Upper lobe of left lung (tissue), 6 donors: ENCODE measurements around the gene PP2D1. TPM values are rescaled to one million over a fixed set of nuclear protein-coding genes. Genes with fewer than 3 reads are reported as not detected.
A peak's percentile ranks its signal among the peaks of the same experiment; 100 is the strongest.

Experiments
- ATAC-seq, 2 donors: fragments of 200-7000 bp; cut with Tn5 transposase; one replicate each; pipeline ENCODE4 v1.9.1; 2022; ENCODE audit warnings: mild to moderate bottlenecking in 2 of 2, moderate library complexity in 2 of 2; ENCODE audit not compliant: low FRiP score in 2 of 2
- DNase-seq, 2 donors: peaks; one replicate each; pipeline ENCODE4 v3.0.0-alpha.2; 2019 to 2020
- H3K27ac ChIP-seq, 4 donors: fragments of 200-600 bp; sonication (generic); one replicate each; pipeline ENCODE4 v1.5.1; 2016 to 2019
- H3K27me3 ChIP-seq, 4 donors: fragments of 200-600 bp; sonication (generic); one replicate each; pipeline ENCODE4 v1.5.1; 2017 to 2019
- H3K36me3 ChIP-seq, 4 donors: fragments of 200-600 bp; sonication (generic); one replicate each; pipeline ENCODE4 v1.5.1; 2016 to 2019
- H3K4me1 ChIP-seq, 4 donors: fragments of 200-600 bp; sonication (generic); one replicate each; pipeline ENCODE4 v1.5.1; 2018 to 2019
- H3K4me3 ChIP-seq, 4 donors: fragments of 200-600 bp; sonication (generic); one replicate each; pipeline ENCODE4 v1.5.1; 2017 to 2019; ENCODE audit warnings: mild to moderate bottlenecking in 2 of 4, moderate library complexity in 1 of 4
- H3K9me3 ChIP-seq, 4 donors: fragments of 200-600 bp; sonication (generic); one replicate each; pipeline ENCODE4 v1.5.1; 2018 to 2019
- EP300 ChIP-seq, 4 donors: sonication (generic); formaldehyde crosslinking; IDR thresholded peaks; one replicate each; pipeline ENCODE4 v1.5.1; 2017; ENCODE audit warnings: antibody characterized with exemption in 4 of 4, control low read depth in 2 of 4
- POLR2A ChIP-seq, 4 donors: fragments of 450-650 bp; IDR thresholded peaks; one replicate each; pipeline ENCODE4 v1.5.1; 2016 to 2017; ENCODE audit warnings: antibody characterized with exemption in 4 of 4, mild to moderate bottlenecking in 2 of 4
- POLR2AphosphoS5 ChIP-seq, 2 donors: sonication (generic); formaldehyde crosslinking; IDR thresholded peaks; one replicate each; pipeline ENCODE4 v1.5.1; 2017; ENCODE audit warnings: antibody characterized with exemption in 2 of 2
- WGBS, 2 donors: methylation state at CpG; one replicate each; pipeline ENCODE4 v1.1.5; 2017 to 2018; 5-methylcytosine and 5-hydroxymethylcytosine counted together
- total RNA-seq, 6 donors: library from RNA; depleted of rRNA in 4 of 6; stranded (reverse); fragments of >200 nt in 4 of 6; gene quantifications; one replicate each; pipeline versions ENCODE4 v1.1.0 to v1.2.1, GENCODE V29; 2016 to 2021
- TF ChIP-seq, protein P1 (sequence below), 6 experiments: fragments of 450-650 bp in 4 of 6; fragments of 200-600 bp in 2 of 6; sonication (generic) in 2 of 6; IDR thresholded peaks; one replicate each; pipeline ENCODE4 v1.5.1; 2016 to 2019; ENCODE audit warnings: antibody characterized with exemption in 6 of 6
- donor health status: DM: no; HTN: no; CAD: no; lungs with moderate emphysema.
- donor health status: DM: no; HTN: yes; CAD: no; lungs with severe emphysema.

The PP2D1 gene
- total RNA-seq, 6 donors from 2014 or later, result not detected

DNA sequence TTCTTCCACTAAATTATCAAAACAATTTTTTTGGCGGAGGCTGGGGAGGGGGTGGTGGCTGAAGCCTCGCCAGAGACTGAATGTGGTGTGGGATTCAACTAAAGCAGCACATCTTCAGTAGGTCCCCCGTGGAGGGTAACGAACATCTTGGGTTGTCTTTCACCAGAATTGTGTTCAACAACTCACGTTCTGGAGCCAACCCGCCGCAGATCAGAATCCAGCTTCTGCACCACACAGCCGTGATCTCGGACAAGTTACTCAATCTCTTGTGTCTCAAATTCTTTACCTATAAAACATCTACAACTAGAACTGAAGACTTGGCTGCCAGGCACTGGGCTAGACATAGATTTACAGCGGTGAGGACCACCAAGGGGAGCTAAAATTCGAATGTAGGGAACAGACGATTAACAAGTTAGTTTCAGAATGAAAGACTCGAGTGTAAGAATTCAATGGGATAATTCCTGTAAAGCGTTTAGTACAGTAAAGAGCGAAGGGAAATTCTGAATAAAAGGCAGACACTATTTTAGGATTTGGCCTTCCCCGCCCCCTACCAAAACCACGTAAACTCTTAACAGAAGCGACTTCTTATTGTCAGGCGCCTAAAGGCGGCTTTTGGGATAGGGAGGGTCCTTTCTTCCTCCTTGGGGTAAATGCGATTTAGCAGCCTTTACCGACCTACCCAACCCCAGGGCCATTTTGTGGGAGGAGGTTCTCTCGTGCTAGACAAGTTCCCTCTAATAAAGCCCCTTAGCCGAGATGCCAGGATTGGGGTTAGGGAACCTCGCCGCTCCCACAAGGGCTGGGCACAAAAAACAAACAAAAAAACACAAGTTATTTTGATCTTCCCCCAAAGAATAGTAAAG lies 65.9 kb downstream of the PP2D1 start:
- Histone ChIP-seq H3K4me3 (peak overlapping the region; percentile 43 to 98 (median 84)), H3K4me1 (peaks cover 22 to 37% (median 24%) of the 10 kb centered on the region in 4 donors), H3K36me3 (peaks cover 0 to 7% (median under 1%) of the 10 kb centered on the region in 4 donors), H3K27ac (peak overlapping the region; percentile 99 to 100 (median 100)), H3K27me3 (no peaks in the 10 kb centered on the region), H3K9me3 (no peaks in the 10 kb centered on the region)
- WGBS, 2 donors, result 54 to 58% methylated on average over 25 to 26 of the region's 26 CpGs
- TF ChIP-seq, protein P1, sequence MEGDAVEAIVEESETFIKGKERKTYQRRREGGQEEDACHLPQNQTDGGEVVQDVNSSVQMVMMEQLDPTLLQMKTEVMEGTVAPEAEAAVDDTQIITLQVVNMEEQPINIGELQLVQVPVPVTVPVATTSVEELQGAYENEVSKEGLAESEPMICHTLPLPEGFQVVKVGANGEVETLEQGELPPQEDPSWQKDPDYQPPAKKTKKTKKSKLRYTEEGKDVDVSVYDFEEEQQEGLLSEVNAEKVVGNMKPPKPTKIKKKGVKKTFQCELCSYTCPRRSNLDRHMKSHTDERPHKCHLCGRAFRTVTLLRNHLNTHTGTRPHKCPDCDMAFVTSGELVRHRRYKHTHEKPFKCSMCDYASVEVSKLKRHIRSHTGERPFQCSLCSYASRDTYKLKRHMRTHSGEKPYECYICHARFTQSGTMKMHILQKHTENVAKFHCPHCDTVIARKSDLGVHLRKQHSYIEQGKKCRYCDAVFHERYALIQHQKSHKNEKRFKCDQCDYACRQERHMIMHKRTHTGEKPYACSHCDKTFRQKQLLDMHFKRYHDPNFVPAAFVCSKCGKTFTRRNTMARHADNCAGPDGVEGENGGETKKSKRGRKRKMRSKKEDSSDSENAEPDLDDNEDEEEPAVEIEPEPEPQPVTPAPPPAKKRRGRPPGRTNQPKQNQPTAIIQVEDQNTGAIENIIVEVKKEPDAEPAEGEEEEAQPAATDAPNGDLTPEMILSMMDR (IDR thresholded peaks at IDR 0.05), result no peak
- TF ChIP-seq POLR2AphosphoS5 (IDR thresholded peaks at IDR 0.05) (no peak), EP300 (IDR thresholded peaks at IDR 0.05) (no peak), POLR2A (IDR thresholded peaks at IDR 0.05) (no peak)
- DNase-seq (no peak), ATAC-seq (peak in 1 of 2 donors; percentile 23)

DNA sequence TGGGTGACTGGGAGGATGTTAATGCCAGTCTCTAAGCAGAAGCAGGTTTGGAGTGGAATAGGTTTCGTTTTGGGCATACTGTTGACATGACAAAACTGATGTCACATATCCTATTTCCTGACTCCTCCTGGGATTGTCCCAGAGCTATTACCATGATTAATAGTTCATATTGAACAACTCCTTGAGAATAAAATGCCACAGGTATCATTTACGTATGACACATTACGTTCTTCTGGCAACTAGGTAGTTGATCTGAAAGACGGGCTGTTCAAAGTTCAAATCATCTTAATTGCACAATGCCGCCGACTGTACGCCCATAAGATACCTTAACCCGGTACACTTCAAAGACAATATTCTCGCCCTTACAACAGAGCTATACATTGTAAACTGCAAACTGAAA lies 66.5 kb downstream of the PP2D1 start:
- ATAC-seq (no peak), DNase-seq (no peak)
- H3K27ac ChIP-seq, result no peak overlapping the region
- H3K27me3 ChIP-seq, result no peaks in the 10 kb centered on the region
- peaks cover 21 to 32% (median 23%) of the 10 kb centered on the region in 4 donors for H3K4me1 ChIP-seq
- WGBS, 2 donors, result 90 to 93% methylated on average over 9 of the region's 9 CpGs
- peaks cover 0 to under 1% (median 0%) of the 10 kb centered on the region in 4 donors for H3K36me3 ChIP-seq
- peak overlapping the region in 1 of 4 donors; percentile 93 for H3K4me3 ChIP-seq
- TF ChIP-seq EP300 (IDR thresholded peaks at IDR 0.05) (no peak), POLR2AphosphoS5 (IDR thresholded peaks at IDR 0.05) (no peak), POLR2A (IDR thresholded peaks at IDR 0.05) (no peak)
- TF ChIP-seq, protein P1 (IDR thresholded peaks at IDR 0.05), result no peak
- H3K9me3 ChIP-seq, result no peaks in the 10 kb centered on the region

DNA sequence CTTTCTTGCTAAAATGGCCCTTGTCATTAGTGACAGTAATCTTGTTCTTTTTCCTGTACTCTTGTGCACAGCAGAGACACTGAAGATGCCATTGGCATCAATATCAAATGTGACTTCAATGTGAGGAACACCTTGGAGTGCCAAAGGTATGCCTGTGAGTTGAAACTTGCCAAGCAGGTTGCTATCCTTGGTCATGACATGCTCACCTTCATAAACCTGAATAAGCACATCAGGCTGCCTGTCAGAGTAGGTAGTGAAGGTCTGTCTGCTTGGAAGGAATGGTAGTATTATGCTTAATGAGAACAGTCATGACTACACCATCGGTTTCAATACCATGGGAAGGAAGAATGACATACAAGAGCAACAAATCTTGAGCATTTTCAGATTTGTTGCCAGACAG lies 71.4 kb downstream of the PP2D1 start:
- TF ChIP-seq, protein P1 (IDR thresholded peaks at IDR 0.05), result no peak
- TF ChIP-seq POLR2AphosphoS5 (IDR thresholded peaks at IDR 0.05) (no peak), POLR2A (IDR thresholded peaks at IDR 0.05) (no peak), EP300 (IDR thresholded peaks at IDR 0.05) (no peak)
- DNase-seq (no peak), ATAC-seq (no peak)
- H3K4me1 ChIP-seq, result peaks cover 0 to under 1% (median 0%) of the 10 kb centered on the region in 4 donors
- H3K9me3 ChIP-seq, result no peaks in the 10 kb centered on the region
- WGBS, 2 donors, result 86 to 95% methylated on average over 1 of the region's 1 CpG
- no peaks in the 10 kb centered on the region for H3K27me3 ChIP-seq
- H3K36me3 ChIP-seq, result no peaks in the 10 kb centered on the region
- no peak overlapping the region for H3K4me3 ChIP-seq
- no peak overlapping the region for H3K27ac ChIP-seq

DNA sequence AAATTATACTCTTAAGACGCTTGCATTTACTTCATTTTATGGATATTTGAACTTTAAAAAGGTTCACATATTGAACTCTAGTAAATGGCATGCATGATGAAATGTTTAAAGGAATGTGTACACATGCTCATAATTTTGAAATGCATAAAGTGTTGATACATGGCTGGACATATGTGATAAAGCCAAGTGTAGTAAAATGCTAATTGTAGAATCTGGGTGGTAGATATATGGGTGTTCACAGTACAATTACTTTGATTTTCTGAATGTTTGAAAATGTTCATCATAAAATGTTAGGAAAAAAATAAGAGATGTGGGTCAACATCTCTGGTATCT lies 73.8 kb downstream of the PP2D1 start:
- Histone ChIP-seq H3K9me3 (no peaks in the 10 kb centered on the region), H3K27me3 (no peaks in the 10 kb centered on the region), H3K4me3 (no peak overlapping the region), H3K36me3 (no peaks in the 10 kb centered on the region), H3K4me1 (no peaks in the 10 kb centered on the region), H3K27ac (no peak overlapping the region)
- no peak for ATAC-seq
- WGBS, 2 donors, result 81 to 91% methylated on average over 1 of the region's 1 CpG
- DNase-seq, result no peak
- TF ChIP-seq POLR2A (IDR thresholded peaks at IDR 0.05) (no peak), POLR2AphosphoS5 (IDR thresholded peaks at IDR 0.05) (no peak), EP300 (IDR thresholded peaks at IDR 0.05) (no peak)
- TF ChIP-seq, protein P1 (IDR thresholded peaks at IDR 0.05), result no peak
